ENCODE results near the gene LTC4S.
"Not testable (repeated sequence)": the region's sequence is repeated elsewhere in the genome, so short reads cannot be mapped to it uniquely, and the experiment has no call there.

DNA sequence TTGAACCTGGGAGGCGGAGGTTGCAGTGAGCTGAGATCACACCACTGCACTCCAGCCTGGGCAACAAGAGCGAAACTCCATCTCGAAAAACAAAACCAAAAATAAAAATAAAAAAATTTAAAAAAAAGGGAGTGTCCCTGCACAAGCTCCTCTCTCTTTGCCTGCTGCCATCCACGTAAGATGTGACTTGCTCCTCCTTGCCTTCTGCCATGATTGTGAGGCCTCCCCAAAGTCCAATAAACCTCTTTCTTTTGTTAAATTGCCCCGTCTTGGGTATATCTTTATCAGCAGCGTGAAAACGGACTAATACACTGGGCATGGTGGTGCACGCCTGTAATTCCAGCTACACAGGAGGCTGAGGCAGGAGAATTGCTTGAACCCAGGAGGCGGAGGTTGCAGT is 4.5 kb upstream of the LTC4S start:
- TF ChIP-seq, protein P1, sequence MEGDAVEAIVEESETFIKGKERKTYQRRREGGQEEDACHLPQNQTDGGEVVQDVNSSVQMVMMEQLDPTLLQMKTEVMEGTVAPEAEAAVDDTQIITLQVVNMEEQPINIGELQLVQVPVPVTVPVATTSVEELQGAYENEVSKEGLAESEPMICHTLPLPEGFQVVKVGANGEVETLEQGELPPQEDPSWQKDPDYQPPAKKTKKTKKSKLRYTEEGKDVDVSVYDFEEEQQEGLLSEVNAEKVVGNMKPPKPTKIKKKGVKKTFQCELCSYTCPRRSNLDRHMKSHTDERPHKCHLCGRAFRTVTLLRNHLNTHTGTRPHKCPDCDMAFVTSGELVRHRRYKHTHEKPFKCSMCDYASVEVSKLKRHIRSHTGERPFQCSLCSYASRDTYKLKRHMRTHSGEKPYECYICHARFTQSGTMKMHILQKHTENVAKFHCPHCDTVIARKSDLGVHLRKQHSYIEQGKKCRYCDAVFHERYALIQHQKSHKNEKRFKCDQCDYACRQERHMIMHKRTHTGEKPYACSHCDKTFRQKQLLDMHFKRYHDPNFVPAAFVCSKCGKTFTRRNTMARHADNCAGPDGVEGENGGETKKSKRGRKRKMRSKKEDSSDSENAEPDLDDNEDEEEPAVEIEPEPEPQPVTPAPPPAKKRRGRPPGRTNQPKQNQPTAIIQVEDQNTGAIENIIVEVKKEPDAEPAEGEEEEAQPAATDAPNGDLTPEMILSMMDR (IDR thresholded peaks at IDR 0.05) = not testable (repeated sequence)
- TF ChIP-seq EP300 (IDR thresholded peaks at IDR 0.05; ENCODE audit: low read depth) = not testable (repeated sequence)
